ENCODE results near the gene NMNAT1.
"Not testable (repeated sequence)": the region's sequence is repeated elsewhere in the genome, so short reads cannot be mapped to it uniquely, and the experiment has no call there.

Gene NMNAT1

GRCh38 chr1:10020678-10021077 lies 77.4 kb downstream of the NMNAT1 start:
- not testable (repeated sequence) for DNase-seq

GRCh38 chr1:10021992-10022391 lies 78.7 kb downstream of the NMNAT1 start:
- DNase-seq: not testable (repeated sequence)

GRCh38 chr1:10022656-10023055 lies 79.4 kb downstream of the NMNAT1 start:
- DNase-seq: no peak

- DNase-seq: no peak
Measured at GRCh38 chr1:10025354-10025753, 82.1 kb downstream of the NMNAT1 start.

GRCh38 chr1:10027027-10027426 lies 83.8 kb downstream of the NMNAT1 start:
- DNase-seq: no peak

GRCh38 chr1:10028956-10029500 lies 85.8 kb downstream of the NMNAT1 start:
- DNase-seq: not testable (repeated sequence)

- no peak for DNase-seq
Measured at GRCh38 chr1:10031461-10031860, 88.2 kb downstream of the NMNAT1 start.

DNA sequence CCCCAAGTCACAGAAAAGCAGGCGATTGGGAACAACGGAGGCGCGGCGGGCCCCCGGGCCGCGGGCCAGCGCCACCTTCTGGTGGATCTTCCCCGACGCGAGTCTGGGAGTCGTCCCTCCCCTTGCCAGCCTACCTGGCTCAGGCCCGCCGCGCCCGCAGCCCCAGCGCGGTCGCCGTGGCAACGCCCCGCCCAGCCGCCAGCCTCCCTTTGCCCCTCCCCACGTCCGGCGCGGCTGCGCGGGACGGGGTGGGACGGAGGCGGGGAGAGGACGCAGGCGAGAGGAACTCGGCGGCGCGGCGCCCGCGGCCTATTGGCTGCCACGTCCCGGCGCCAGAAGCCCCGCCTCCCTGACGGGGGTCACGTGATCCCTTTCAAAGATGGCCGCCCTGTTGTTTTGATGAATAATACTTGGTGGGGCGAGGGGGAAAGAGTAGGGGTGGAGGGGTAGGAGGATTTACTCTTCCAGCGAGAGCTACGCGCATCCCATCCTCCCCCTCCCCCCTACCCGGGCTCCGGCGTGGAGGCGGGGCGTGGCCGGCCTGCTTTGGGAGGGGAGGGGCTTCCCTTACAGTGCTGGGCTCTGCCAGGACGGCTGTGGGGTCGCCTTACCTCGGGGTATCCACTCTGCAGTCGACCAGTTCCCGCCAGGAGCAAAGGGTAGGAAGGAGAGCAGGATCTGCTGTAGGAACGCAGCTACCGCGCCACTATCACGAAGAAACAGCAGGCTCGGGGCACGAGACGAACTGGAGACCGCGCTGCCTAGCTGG lies 89.5 kb downstream of the NMNAT1 start, which contains the start of gene UBE4B:
Gene UBE4B, plus strand, starts transcription at position 369 of the 769 bp plus-strand sequence. CDS start 713 bp downstream, outside the sequence.
- peak; percentile 96 for DNase-seq

GRCh38 chr1:10033359-10033845 lies 90.1 kb downstream of the NMNAT1 start:
- DNase-seq: no peak

All from T-helper 9 cell (primary cell).